ENCODE results near the gene ERGIC1.

ERGIC1 gene

GRCh38 chr5:172904643-172905345, 70.7 kb downstream of the ERGIC1 start:
- DNase-seq, result peak; percentile 95

GRCh38 chr5:172905346-172906140, 71.5 kb downstream of the ERGIC1 start:
- DNase-seq, result no peak

DNA sequence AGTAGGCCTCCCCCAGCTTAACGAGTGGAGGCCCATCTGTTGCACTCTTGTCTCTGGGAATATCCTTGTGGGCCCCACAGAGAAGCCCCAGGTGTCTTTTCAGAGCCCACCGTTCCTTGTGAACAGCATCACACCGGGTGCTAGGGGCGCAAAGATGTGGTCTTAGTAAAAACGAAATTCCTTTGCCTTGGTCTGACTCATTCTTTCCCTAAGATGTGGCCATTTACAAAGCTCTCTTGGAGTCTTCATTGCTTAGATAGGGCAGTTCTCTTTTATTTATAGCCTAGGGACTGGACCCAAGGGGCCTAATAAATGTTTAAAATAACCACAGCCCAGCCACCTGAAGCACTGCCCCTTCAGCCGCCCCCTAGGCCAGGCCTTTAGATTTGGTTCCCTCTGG, 72.4 kb downstream of the ERGIC1 start:
- no peak for DNase-seq

GRCh38 chr5:172906888-172907287, 72.8 kb downstream of the ERGIC1 start:
- DNase-seq, result no peak

DNA sequence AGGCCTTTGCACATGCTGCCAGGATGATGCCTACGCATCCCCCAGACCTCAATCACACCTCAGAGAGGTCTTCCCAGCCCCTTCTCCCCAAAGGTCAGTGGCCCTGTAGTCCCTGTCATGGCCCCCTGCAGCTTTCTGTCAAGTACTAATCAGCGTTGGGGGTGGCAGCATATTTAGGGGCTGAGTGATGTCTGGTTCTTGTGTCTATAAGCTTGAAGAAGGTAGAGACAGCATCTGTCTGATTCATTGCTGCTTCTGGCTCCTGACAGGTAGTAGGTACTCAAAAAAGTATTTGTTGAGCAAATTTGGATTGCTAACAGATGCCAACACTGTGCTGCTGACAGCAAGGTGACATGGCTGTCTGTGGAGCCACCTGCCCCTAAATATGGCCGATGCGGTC, 73.6 kb downstream of the ERGIC1 start:
- no peak for DNase-seq

GRCh38 chr5:172908662-172909061, 74.6 kb downstream of the ERGIC1 start:
- no peak for DNase-seq

- no peak for DNase-seq
Measured at GRCh38 chr5:172909931-172910502, 76.0 kb downstream of the ERGIC1 start.

- no peak for DNase-seq
Measured at GRCh38 chr5:172910828-172911627, 77.0 kb downstream of the ERGIC1 start.

- DNase-seq, result no peak
Measured at GRCh38 chr5:172911628-172911880, 77.5 kb downstream of the ERGIC1 start.

- no peak for DNase-seq
Measured at GRCh38 chr5:172911976-172912375, 77.9 kb downstream of the ERGIC1 start.

- no peak for DNase-seq
Measured at GRCh38 chr5:172913117-172913850, 79.2 kb downstream of the ERGIC1 start.

DNA sequence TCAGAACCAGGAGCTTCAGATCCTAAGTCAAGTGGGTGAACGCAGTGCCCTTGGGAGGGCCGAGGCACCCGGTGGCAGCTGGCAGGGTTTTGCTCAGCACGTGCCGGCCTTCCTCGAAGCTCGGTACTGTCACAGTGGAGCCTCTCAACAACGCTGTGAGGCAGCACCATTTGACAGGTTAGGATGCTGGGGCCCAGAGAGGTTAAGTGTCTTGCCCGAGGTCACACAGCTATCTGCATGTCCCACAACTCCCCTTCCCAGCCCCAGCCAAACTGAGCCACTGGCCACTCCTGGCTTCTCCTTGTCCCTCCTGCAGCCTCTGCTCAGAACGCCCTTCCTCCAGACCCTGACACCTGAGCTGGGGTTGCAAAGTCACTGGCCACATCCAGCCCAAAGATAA, 81.5 kb downstream of the ERGIC1 start:
- no peak for DNase-seq

GRCh38 chr5:172918421-172919371, 84.6 kb downstream of the ERGIC1 start:
- no peak for DNase-seq

DNA sequence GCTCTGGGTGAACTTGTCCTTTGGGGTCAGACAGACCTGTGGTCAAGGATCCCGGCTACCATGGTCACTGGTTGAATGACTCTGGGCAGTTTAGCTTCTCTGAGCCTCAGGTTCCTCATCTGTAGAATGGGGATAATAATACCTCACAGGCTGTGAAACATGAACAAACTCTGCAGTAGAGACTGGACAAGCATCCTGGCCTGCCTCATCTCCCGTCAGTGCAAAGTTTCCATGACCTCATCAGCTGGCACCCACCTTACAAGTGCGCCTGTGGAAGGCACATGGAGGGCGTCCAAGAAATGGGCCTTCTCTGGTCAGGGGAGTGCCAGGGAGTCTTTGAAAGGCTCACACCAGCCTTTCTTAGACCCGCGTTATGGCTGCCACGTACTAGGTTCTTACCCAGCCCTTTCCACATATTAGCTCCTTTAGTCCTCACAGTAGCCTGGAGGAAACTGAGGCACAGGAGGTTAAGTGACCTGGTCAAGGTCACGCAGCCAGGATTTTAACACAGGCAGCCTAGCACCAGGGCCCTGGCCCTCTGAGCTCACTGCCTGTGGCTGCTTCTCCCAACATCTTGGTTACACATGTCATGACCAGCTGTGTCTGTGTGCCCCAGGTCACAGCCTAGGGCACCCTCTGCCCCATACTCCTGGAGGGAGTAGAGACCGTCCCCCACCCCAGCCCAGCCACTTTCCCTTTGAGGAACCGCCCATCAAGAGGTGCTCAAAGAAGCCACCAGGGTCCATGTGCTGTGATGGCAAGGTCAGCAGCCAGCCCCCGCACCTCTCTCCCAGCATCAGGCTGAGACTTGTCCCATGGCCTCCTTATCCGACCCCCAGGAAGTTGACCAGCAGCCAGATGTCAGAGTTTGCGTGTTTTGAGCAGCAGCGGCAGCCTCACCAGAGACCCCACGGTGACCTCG, 85.7 kb downstream of the ERGIC1 start:
- DNase-seq, result no peak

DNA sequence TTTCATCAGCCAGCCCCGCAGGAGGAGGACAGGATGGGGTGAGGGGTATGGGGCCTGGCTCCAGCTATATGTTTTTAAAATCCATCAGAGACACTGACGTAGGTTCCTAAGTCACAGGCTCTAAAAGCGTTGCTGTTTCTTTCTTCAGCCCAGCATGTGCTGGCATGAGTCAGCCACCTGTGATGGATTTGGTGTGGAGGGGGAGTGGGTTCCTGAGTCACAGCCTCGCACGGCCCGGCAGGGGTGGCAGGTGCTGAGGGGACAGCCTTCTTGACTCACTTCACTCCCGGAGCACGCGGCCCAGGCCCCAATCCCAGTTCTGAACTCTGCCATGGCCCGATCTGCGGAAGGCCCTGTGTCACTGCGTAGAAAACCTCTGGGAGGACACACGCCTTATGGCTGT, 86.4 kb downstream of the ERGIC1 start:
- no peak for DNase-seq

DNA sequence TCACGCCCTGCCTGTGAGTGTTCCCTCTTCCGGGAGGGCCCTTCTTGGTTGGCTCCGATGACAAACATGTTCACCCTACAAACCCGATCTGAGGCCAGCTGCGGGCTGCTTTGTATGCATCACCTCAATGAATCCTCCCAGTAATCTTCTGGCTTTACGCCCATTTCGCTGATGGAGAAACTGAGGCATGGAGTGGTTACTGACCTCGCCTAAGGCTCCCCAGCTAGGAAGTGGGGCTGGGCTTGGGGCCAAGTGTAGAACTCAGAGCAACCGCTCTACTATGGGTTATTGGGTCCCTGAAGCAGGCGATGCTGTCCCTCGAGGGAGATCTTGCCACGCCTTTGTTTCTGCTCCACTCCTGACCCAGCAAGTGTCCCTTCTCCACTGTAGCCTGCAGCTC, 86.9 kb downstream of the ERGIC1 start:
- no peak for DNase-seq

DNA sequence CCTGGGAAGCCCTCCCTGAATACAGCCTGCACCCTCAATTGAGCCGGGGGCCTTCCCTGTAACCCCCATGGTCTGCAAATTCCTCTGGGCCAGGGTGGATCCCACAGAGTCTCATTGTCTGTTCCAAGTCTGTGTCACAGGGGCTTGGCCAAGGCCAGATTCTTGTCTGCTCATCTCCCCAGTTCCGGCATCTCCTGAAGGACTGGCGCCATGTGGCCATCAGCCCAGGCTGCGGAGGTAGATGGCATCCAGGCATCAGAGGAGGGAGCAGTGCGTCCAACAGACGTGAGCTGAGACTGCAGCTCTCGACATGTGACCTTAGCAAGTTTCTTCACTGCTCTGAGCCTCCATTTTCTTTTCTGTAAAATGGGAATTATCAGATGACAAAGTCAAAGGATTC, 87.9 kb downstream of the ERGIC1 start:
- no peak for DNase-seq

DNA sequence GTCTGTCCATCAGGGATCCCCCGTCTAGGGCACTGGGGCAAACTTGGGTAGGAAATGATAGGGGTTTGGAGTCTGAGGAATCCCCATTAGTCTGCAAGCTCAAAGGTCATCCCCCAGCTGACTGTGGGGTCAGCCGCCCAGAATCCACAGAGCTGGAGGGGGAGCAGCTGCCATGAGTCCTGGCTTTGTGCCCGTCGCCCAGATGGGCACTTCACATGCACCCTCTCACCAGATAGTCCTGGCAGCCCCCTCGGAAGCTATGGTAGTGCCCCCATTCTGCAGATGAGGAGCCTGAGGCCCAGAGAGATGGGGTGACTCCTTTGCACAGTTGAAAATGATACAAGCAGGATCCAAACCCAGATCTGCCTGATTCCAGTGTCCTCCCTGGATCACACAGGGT, 89.5 kb downstream of the ERGIC1 start:
- DNase-seq, result no peak

- DNase-seq, result no peak
Measured at GRCh38 chr5:172925336-172925948, 91.4 kb downstream of the ERGIC1 start.

- DNase-seq, result no peak
Measured at GRCh38 chr5:172926008-172926523, 92.0 kb downstream of the ERGIC1 start.

All from NCI-H2029 treated with DMSO at 0.1 percent for 48 hours (cell line).